ENCODE measurements around the gene SERPINA5. TPM values are rescaled to one million over a fixed set of nuclear protein-coding genes. Genes with fewer than 3 reads are reported as not detected.

SERPINA5 gene
- total RNA-seq, 2 donors from 2014 or later = 3.3 to 7.7 TPM

- Histone ChIP-seq H3K27me3 (no peaks in the 10 kb centered on the region), H3K9me3 (no peaks in the 10 kb centered on the region), H3K36me3 (no peaks in the 10 kb centered on the region), H3K4me3 (no peak overlapping the region), H3K4me1 (no peaks in the 10 kb centered on the region), H3K27ac (no peak overlapping the region)
- no peak for TF ChIP-seq CTCF (IDR thresholded peaks at IDR 0.05)
- DNase-seq (ENCODE audit: low spot score) = no peak
Observed at GRCh38 chr14:94640721-94641631, 59.8 kb downstream of the SERPINA5 start.

DNA sequence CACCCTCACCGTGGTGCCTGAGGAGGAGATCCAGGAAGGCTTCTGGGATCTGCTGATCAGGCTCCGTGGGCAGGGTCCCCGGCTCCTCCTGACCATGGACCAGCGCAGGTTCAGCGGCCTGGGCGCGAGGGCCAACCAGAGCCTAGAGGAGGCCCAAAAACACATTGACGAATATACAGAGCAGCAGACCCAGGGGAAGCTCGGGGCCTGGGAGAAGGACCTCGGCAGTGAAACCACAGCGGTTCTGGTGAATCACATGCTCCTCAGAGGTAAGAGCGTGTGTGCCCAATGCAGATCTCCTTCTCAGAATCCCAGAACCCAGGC, 60.4 kb downstream of the SERPINA5 start:
- H3K27me3 ChIP-seq = no peaks in the 10 kb centered on the region
- DNase-seq (ENCODE audit: low spot score) = no peak
- no peak overlapping the region for H3K4me3 ChIP-seq
- H3K9me3 ChIP-seq = no peaks in the 10 kb centered on the region
- H3K36me3 ChIP-seq = no peaks in the 10 kb centered on the region
- TF ChIP-seq CTCF (IDR thresholded peaks at IDR 0.05) = no peak
- no peaks in the 10 kb centered on the region for H3K4me1 ChIP-seq
- no peak overlapping the region for H3K27ac ChIP-seq

Other genes starting within 250 kb of the SERPINA5 start
- gene SERPINA2, start 214.7 kb upstream of the SERPINA5 start, total RNA-seq = not detected
- gene SERPINA1, start 192.8 kb upstream of the SERPINA5 start, total RNA-seq = 1 to 10 TPM; 2.4 to 8.8 TPM
- not detected for gene SERPINA11, start 128.6 kb upstream of the SERPINA5 start, total RNA-seq
- gene SERPINA9, start 105.2 kb upstream of the SERPINA5 start, total RNA-seq = not detected
- gene SERPINA12, start 72.0 kb upstream of the SERPINA5 start, total RNA-seq = not detected
- gene SERPINA4, start 20.0 kb upstream of the SERPINA5 start, total RNA-seq = not detected
- gene SERPINA3, start 31.0 kb downstream of the SERPINA5 start, total RNA-seq = 100 to 1,000 TPM in 1 of 2 donors, 10 to 100 TPM in 1; 57.2 to 330 TPM
- under 1 TPM in 1 of 2 donors, not detected in 1; 0.52 TPM for gene GSC, start 188.7 kb downstream of the SERPINA5 start, total RNA-seq